GM18502 (cell line): ENCODE results near the gene TNFRSF25.
A peak's percentile ranks its signal among the peaks of the same experiment; 100 is the strongest.
"Not testable (repeated sequence)": the region's sequence is repeated elsewhere in the genome, so short reads cannot be mapped to it uniquely, and the experiment has no call there.

Experiments used
- ATAC-seq: cut with Tn5 transposase; IDR thresholded peaks from one replicate; pipeline ENCODE4 v1.9.1; 2021; ENCODE audit warnings: mild to moderate bottlenecking; ENCODE audit not compliant: unreplicated experiment, poor library complexity

The TNFRSF25 gene

GRCh38 chr1:6440198-6441126 lies 25.5 kb downstream of the TNFRSF25 start:
- ATAC-seq, result peak; percentile 57

GRCh38 chr1:6438047-6438525 lies 27.9 kb downstream of the TNFRSF25 start:
- no peak for ATAC-seq

GRCh38 chr1:6437012-6437700 lies 28.8 kb downstream of the TNFRSF25 start:
- ATAC-seq, result not testable (repeated sequence)

GRCh38 chr1:6436277-6436676 lies 29.7 kb downstream of the TNFRSF25 start:
- not testable (repeated sequence) for ATAC-seq

- ATAC-seq, result no peak
Observed at GRCh38 chr1:6435547-6435946, 30.4 kb downstream of the TNFRSF25 start.

- ATAC-seq, result no peak
Observed at GRCh38 chr1:6435129-6435528, 30.8 kb downstream of the TNFRSF25 start.

GRCh38 chr1:6434186-6434585 lies 31.8 kb downstream of the TNFRSF25 start:
- no peak for ATAC-seq

- ATAC-seq, result not testable (repeated sequence)
Observed at GRCh38 chr1:6431645-6432579, 34.1 kb downstream of the TNFRSF25 start.

- ATAC-seq, result not testable (repeated sequence)
Observed at GRCh38 chr1:6429660-6430411, 36.1 kb downstream of the TNFRSF25 start.

- not testable (repeated sequence) for ATAC-seq
Observed at GRCh38 chr1:6428453-6428852, 37.5 kb downstream of the TNFRSF25 start.

- no peak for ATAC-seq
Observed at GRCh38 chr1:6427441-6428390, 38.3 kb downstream of the TNFRSF25 start.

- ATAC-seq, result no peak
Observed at GRCh38 chr1:6426972-6427350, 39.0 kb downstream of the TNFRSF25 start.

GRCh38 chr1:6426277-6426971 lies 39.5 kb downstream of the TNFRSF25 start:
- ATAC-seq, result no peak

GRCh38 chr1:6425658-6426057 lies 40.3 kb downstream of the TNFRSF25 start:
- no peak for ATAC-seq

GRCh38 chr1:6424619-6425593 lies 41.1 kb downstream of the TNFRSF25 start, which contains the start of gene ESPN:
Gene ESPN, plus strand, starts transcription at chr1:6424776. Its CDS starts 180 bp downstream, at chr1:6424956.
- no peak for ATAC-seq

- ATAC-seq, result no peak
Observed at GRCh38 chr1:6424000-6424565, 41.9 kb downstream of the TNFRSF25 start.
